ENCODE data around the gene EMP2.

DNA sequence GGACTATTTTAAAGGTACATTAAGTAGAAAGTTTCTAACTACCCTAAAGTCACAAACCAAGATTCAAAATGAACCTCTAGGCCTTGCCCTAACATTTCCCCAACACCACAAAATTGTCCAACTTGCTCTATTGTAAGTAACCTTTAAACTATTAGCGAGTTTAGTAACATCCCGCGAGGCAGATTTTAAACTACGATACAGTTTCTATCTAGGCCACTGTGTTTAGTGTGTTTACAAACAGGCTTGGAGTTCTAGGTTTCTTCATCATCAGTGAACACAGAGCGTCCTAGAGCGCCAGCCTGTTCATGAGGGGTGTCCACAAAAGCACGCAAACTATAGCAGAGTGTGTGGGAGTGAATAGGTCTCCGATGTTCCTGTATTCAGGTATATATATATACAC lies 51.8 kb downstream of the EMP2 start:
- TF ChIP-seq CTCF (IDR thresholded peaks at IDR 0.05) (no peak), POLR2A (IDR thresholded peaks at IDR 0.05) (no peak), POLR2AphosphoS5 (IDR thresholded peaks at IDR 0.05) (no peak)
